Nephron (organoid): Measurements from ENCODE around the gene TRAF5.

Source experiments
- H3K27ac Mint-ChIP-seq, 3 experiments: 2 replicates each; pipeline ENCODE4 v1.8.0; 2020; ENCODE audit warnings: mixed read lengths in 3 of 3, mild to moderate bottlenecking in 2 of 3, moderate library complexity in 1 of 3
- H3K27me3 Mint-ChIP-seq: 2 replicates; pipeline ENCODE4 v1.8.0; 2021; ENCODE audit warnings: low read depth, mild to moderate bottlenecking, moderate library complexity, mixed read lengths
- H3K36me3 Mint-ChIP-seq: 2 replicates; pipeline ENCODE4 v1.8.0; 2020; ENCODE audit warnings: low read depth, mixed read lengths
- H3K4me1 Mint-ChIP-seq: 2 replicates; pipeline ENCODE4 v1.8.0; 2020; ENCODE audit warnings: mixed read lengths
- H3K4me3 Mint-ChIP-seq, 3 experiments: 2 replicates each; pipeline ENCODE4 v1.8.0; 2020; ENCODE audit warnings: mild to moderate bottlenecking in 3 of 3, mixed read lengths in 3 of 3, moderate library complexity in 2 of 3
- H3K9me3 Mint-ChIP-seq: 2 replicates; pipeline ENCODE4 v1.8.0; 2020; ENCODE audit warnings: mixed read lengths
- TF ChIP-seq, protein P1 (sequence below), 3 experiments: fragments of 200-600 bp; sonication (generic); IDR thresholded peaks; one replicate each; pipeline ENCODE4 v1.5.0; 2021; ENCODE audit warnings: antibody characterized with exemption in 3 of 3; ENCODE audit not compliant: unreplicated experiment in 3 of 3

TRAF5 gene

DNA sequence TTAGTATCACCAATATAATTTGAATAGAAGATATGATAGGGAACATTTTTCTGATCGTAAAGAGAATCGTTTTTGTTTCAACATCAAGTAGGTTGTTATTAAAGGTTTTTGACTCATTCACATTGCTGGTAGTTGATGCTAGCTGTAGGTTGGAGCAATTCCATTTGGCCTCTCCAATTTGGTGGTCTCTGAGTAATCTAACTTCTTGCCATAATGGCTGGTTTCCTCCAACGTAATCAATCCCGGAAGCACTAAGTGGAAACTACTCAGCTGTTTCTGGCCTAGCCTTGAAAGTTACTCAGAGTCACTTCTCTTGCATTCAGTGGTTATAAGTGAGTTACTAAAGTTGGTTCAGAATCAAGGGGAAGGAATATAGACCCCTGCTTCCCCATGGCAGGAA is 41.4 kb upstream of the TRAF5 start:
- H3K27ac Mint-ChIP-seq: no peak overlapping the region
- H3K9me3 Mint-ChIP-seq: no peaks in the 10 kb centered on the region
- H3K27me3 Mint-ChIP-seq: no peaks in the 10 kb centered on the region
- H3K4me3 Mint-ChIP-seq: no peak overlapping the region
- TF ChIP-seq, protein P1, sequence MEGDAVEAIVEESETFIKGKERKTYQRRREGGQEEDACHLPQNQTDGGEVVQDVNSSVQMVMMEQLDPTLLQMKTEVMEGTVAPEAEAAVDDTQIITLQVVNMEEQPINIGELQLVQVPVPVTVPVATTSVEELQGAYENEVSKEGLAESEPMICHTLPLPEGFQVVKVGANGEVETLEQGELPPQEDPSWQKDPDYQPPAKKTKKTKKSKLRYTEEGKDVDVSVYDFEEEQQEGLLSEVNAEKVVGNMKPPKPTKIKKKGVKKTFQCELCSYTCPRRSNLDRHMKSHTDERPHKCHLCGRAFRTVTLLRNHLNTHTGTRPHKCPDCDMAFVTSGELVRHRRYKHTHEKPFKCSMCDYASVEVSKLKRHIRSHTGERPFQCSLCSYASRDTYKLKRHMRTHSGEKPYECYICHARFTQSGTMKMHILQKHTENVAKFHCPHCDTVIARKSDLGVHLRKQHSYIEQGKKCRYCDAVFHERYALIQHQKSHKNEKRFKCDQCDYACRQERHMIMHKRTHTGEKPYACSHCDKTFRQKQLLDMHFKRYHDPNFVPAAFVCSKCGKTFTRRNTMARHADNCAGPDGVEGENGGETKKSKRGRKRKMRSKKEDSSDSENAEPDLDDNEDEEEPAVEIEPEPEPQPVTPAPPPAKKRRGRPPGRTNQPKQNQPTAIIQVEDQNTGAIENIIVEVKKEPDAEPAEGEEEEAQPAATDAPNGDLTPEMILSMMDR (IDR thresholded peaks at IDR 0.05; ENCODE audit: unreplicated experiment in 3 of 3): no peak
- peaks cover 10% of the 10 kb centered on the region for H3K4me1 Mint-ChIP-seq
- peaks cover 49% of the 10 kb centered on the region for H3K36me3 Mint-ChIP-seq

DNA sequence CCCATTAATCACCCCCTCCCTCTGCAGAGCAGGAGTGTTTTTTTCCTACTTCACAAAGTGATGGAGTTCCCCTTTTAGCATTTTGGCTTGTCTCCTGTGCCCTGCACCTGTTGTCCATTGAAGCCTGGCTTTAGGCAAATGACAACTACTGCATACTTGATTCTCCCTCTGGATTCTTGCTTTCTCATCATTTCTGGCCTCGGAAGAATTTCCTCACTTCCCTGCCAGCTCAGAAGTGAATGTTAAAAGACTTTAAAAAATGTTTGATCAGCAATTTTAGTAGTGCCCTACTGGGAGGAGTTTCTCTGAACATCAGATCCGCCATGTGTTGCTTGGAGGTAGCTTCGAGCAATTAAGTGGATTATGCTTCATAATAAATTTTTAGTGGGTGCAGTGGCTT is 39.4 kb upstream of the TRAF5 start:
- TF ChIP-seq, protein P1 (IDR thresholded peaks at IDR 0.05; ENCODE audit: unreplicated experiment in 3 of 3): no peak
- peak overlapping the region; percentile 23 to 77 (median 71) for H3K27ac Mint-ChIP-seq
- H3K9me3 Mint-ChIP-seq: no peaks in the 10 kb centered on the region
- no peaks in the 10 kb centered on the region for H3K27me3 Mint-ChIP-seq
- H3K4me3 Mint-ChIP-seq: no peak overlapping the region
- H3K4me1 Mint-ChIP-seq: peaks cover 10% of the 10 kb centered on the region
- H3K36me3 Mint-ChIP-seq: peaks cover 66% of the 10 kb centered on the region

DNA sequence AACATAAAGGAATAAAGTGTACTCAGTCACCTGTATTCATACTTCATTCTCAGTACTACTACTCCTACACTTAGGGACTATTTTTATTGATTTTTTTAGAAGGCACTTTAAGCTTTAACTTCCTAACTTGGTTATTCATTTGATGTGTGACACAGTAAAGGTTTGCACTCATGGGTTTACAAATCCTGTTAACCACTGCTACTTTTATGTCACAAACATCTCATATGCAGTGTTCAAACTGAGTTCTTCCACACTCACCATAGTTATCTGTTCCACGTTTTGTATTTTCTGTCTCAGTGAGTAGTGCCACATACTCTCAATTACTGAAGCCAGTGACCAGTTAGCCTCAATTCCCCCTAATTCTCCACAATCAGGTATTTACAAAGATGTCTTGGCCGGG is 34.2 kb upstream of the TRAF5 start:
- Mint-ChIP-seq H3K27me3 (no peaks in the 10 kb centered on the region), H3K36me3 (peaks cover 61% of the 10 kb centered on the region), H3K4me3 (no peak overlapping the region), H3K4me1 (peaks cover 7% of the 10 kb centered on the region), H3K9me3 (no peaks in the 10 kb centered on the region), H3K27ac (no peak overlapping the region)
- TF ChIP-seq, protein P1 (IDR thresholded peaks at IDR 0.05; ENCODE audit: unreplicated experiment in 3 of 3): no peak

DNA sequence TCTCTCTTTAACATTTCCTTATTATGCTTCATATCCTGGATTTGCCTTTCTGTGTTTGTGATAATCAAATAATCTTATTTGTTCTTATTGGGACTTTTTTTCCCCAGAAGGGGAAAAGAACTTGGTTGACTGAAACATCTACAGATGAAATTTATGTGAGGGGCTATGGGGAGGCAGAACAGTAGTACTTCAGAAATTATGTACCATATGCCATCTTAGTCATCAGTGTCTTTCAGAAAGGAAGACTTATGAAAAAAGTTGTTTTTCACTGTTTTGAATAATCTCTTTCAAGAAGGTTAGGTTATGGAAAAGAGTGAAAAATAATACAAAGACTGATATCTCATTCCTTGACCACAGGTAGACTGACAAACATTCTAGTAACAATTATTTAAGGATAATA is 30.2 kb upstream of the TRAF5 start:
- Mint-ChIP-seq H3K27me3 (no peaks in the 10 kb centered on the region), H3K9me3 (no peaks in the 10 kb centered on the region), H3K4me3 (no peak overlapping the region), H3K27ac (no peak overlapping the region), H3K4me1 (peaks cover 6% of the 10 kb centered on the region), H3K36me3 (peaks cover 75% of the 10 kb centered on the region)
- TF ChIP-seq, protein P1 (IDR thresholded peaks at IDR 0.05; ENCODE audit: unreplicated experiment in 3 of 3): no peak

DNA sequence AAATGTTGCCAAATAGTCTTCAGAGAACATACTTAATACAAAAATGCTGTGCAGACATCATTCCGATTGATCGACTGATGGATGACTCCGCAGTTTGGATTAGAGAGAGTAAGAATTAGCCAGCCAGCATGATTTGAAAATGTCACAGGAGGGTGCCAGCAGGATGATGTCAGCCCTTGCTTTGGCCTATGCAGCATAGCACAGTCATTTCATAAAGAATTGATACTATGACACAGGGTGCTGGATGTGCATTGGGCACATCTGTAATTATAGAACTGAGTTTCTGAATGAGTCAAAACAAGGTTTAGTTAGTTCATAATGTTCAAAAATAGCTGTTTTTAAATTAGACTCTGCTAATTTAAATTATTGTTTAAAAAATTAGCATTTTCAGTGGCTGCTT is 21.6 kb upstream of the TRAF5 start:
- no peaks in the 10 kb centered on the region for H3K9me3 Mint-ChIP-seq
- H3K4me1 Mint-ChIP-seq: no peaks in the 10 kb centered on the region
- H3K27me3 Mint-ChIP-seq: no peaks in the 10 kb centered on the region
- peaks cover 54% of the 10 kb centered on the region for H3K36me3 Mint-ChIP-seq
- H3K27ac Mint-ChIP-seq: no peak overlapping the region
- no peak overlapping the region for H3K4me3 Mint-ChIP-seq
- TF ChIP-seq, protein P1 (IDR thresholded peaks at IDR 0.05; ENCODE audit: unreplicated experiment in 3 of 3): no peak

DNA sequence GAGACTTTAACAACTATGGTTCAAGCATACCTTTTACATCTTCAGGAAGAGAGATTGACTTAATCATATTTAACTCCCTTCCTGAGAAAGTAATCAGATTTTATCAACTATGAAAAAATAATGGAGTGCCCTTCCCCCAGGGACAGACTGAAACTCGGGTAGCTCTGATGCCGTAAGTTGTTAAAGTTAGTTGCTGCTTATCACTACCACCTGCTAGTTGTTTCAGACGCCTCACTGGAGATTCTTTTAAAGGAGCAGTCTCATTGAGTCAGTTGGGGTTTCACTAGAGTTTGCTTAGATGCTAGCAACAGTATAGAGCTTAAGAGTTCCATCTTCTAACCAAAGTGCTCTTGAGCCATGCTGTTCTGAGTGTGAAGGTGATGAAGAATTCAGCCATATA is 17.0 kb upstream of the TRAF5 start:
- Mint-ChIP-seq H3K9me3 (no peaks in the 10 kb centered on the region), H3K27me3 (no peaks in the 10 kb centered on the region), H3K36me3 (peaks cover 40% of the 10 kb centered on the region), H3K4me1 (no peaks in the 10 kb centered on the region), H3K4me3 (no peak overlapping the region), H3K27ac (no peak overlapping the region)
- TF ChIP-seq, protein P1 (IDR thresholded peaks at IDR 0.05; ENCODE audit: unreplicated experiment in 3 of 3): no peak
